Mucosa of descending colon (tissue), 3 donors: ENCODE measurements around the gene CTPS1. TPM values are rescaled to one million over a fixed set of nuclear protein-coding genes. Genes with fewer than 3 reads are reported as not detected.

Source experiments
- ATAC-seq: fragments of 200-7000 bp; cut with Tn5 transposase; one replicate; pipeline ENCODE4 v1.9.1; 2020; ENCODE audit warnings: mild to moderate bottlenecking, moderate library complexity
- DNase-seq, 3 donors: peaks; one replicate each; pipeline ENCODE4 v3.0.0-alpha.2; 2020
- H3K36me3 ChIP-seq: fragments of 200-600 bp; one replicate; pipeline ENCODE4 v1.8.0; 2021; ENCODE audit warnings: low read depth, mild to moderate bottlenecking
- H3K4me1 ChIP-seq: fragments of 200-600 bp; one replicate; pipeline ENCODE4 v1.8.0; 2021; ENCODE audit warnings: low read depth, mild to moderate bottlenecking
- H3K4me3 ChIP-seq: fragments of 200-600 bp; one replicate; pipeline ENCODE4 v1.8.0; 2021; ENCODE audit warnings: mild to moderate bottlenecking
- H3K9me3 ChIP-seq: fragments of 200-600 bp; one replicate; pipeline ENCODE4 v1.8.0; 2021; ENCODE audit warnings: mild to moderate bottlenecking
- CTCF ChIP-seq: fragments of 200-600 bp; IDR thresholded peaks from one replicate; pipeline ENCODE4 v1.8.0; 2022; ENCODE audit warnings: antibody characterized with exemption, mild to moderate bottlenecking
- intact Hi-C, 2 donors: fragments of 100-400 bp; cut with DNase I in 1 of 2; cut with micrococcal nuclease in 1 of 2; formaldehyde crosslinking; loops; one replicate each; pipeline versions ENCODE4 v1.11.0 to v1.11.1; 2022; cut with DNase I, micrococcal nuclease
- total RNA-seq, 3 donors: library from RNA; stranded (reverse); fragmentation: NEBNext Ultra II Directional in 2 of 3; extraction: Animal tissue kit (Norgen Biotek cat#: 25700) in 2 of 3; gene quantifications; one replicate each; pipeline versions ENCODE4 v1.2.1 to v1.2.4, GENCODE V29; 2021 to 2023
- donor health status: DM: no; HTN: no; CAD: no; lungs with moderate emphysema.
- donor health status: DM: no; HTN: no; CAD: no.
- donor health status: DM: no; HTN: yes; CAD: no.

CTPS1 gene
- total RNA-seq, 3 donors from 2014 or later = 6.5 to 49.1 (median 15.7) TPM

- intact Hi-C loops = no loop called here
- TF ChIP-seq CTCF = no peak
- Histone ChIP-seq H3K36me3 (no peaks in the 10 kb centered on the region), H3K9me3 (no peaks in the 10 kb centered on the region), H3K4me1 (no peaks in the 10 kb centered on the region), H3K4me3 (no peak overlapping the region)
- ATAC-seq (no peak), DNase-seq (no peak)
These were observed 7.5 kb downstream of the CTPS1 start for GRCh38 chr1:40986956-40987355.

DNA sequence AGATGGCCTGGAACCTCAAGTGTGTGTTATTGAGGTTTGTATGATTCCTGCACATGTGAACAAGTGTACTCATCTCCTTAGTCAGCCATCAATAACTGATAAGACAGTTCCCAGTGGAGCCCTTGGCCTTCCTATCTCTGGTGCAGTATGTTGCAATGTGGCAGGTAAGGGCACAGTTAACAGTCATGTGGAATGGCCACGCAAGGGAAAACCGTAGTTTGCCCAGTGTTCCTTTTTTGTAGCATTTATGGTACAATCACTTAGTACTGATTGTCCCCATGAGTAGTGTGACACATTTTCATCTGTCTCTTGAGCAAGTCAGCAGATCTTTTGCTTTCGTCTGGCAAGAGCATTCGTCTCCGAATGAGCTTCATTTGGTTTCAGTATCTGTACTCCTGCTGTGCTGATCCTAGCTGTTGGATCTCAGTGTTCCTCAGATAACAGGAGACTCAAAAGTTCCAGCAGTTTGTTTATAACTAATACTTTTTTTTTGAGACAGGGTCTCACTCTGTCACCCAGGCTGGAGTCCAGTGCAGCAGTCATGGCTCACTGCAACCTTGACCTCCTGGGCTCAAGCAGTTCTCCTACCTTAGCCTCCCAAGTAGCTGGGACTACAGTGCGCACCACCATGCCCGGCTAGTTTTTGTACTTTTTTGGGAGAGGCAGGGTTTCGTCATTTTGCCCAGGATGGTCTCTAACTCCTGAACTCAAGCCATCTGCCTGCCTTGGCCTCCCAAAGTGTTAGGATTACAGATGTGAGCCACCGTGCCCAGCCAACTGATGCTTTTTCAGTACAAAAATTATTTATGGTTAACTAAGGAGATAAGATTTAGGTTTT lies 8.2 kb downstream of the CTPS1 start:
- no peak for DNase-seq
- Histone ChIP-seq H3K4me1 (no peaks in the 10 kb centered on the region), H3K4me3 (no peak overlapping the region), H3K9me3 (no peaks in the 10 kb centered on the region), H3K36me3 (no peaks in the 10 kb centered on the region)
- intact Hi-C loops = no loop called here
- no peak for ATAC-seq
- no peak for TF ChIP-seq CTCF

DNA sequence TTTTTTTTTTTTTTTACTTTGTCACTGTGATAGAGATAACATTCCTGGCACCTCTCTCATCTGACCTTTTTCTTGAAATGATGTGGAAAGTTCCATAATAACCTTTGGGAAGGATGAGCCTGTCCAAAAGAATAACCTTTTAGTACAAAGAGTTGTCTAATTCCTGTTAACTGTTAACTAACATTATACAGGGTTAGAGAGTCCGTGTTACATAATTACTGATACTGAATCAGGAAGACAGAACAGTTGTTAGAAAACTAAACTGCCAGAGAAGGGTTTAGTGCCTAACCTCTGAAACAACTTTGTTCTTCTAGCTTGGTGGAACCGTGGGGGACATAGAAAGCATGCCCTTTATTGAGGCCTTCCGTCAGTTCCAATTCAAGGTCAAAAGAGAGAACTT lies 8.8 kb downstream of the CTPS1 start:
- Histone ChIP-seq H3K9me3 (no peaks in the 10 kb centered on the region), H3K36me3 (no peaks in the 10 kb centered on the region), H3K4me3 (no peak overlapping the region), H3K4me1 (no peaks in the 10 kb centered on the region)
- DNase-seq (no peak), ATAC-seq (no peak)
- intact Hi-C loops = no loop called here
- no peak for TF ChIP-seq CTCF

DNA sequence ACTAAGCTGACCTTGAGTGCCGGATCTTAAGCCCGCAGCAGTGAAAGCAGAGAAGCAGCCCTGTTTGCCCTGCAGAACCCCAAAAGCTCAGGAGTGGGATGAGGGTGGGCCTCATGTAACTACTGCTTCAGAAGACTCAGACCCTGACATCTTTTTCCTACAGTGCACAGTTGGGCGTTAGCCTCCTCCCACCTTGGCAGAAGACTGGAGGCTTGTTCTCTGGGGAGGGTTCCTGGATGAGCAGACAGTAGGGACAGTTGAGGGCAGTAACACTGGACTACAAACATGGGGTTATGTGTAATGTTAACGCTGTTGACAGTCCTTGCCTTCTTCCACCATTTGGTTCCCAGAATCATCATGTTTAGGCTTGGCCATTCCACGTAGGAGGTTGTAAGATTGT lies 9.6 kb downstream of the CTPS1 start:
- no peak for ATAC-seq
- H3K4me1 ChIP-seq = no peaks in the 10 kb centered on the region
- no peak for TF ChIP-seq CTCF
- intact Hi-C loops = no loop called here
- H3K36me3 ChIP-seq = no peaks in the 10 kb centered on the region
- H3K4me3 ChIP-seq = no peak overlapping the region
- H3K9me3 ChIP-seq = no peaks in the 10 kb centered on the region
- DNase-seq = no peak

DNA sequence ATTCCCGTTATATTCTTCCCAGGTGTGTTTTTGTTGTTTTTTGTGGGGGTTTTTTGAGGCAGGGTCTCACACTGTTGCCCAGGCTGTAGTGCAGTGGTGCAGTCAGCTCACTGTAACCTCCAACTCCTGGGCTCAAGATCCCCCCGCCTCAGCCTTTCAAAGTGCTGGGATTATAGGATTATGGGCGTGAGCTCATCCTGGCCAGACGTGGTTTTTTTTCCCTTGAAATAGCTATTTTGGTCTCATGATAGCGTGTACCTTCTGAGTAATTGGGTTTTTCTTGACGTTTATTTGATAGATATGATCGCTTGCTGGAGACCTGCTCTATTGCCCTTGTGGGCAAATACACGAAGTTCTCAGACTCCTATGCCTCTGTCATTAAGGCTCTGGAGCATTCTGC lies 17.6 kb downstream of the CTPS1 start:
- no peaks in the 10 kb centered on the region for H3K4me1 ChIP-seq
- no peaks in the 10 kb centered on the region for H3K9me3 ChIP-seq
- no peak overlapping the region for H3K4me3 ChIP-seq
- DNase-seq (no peak), ATAC-seq (no peak)
- TF ChIP-seq CTCF = no peak
- intact Hi-C loops = no loop called here
- H3K36me3 ChIP-seq = no peaks in the 10 kb centered on the region
